Neuronal stem cell (in vitro differentiated cells): ENCODE measurements around the gene CSN1S1.

Experiments used
- DNase-seq: peaks from one replicate; pipeline ENCODE4 v3.0.0-alpha.2; 2013; ENCODE audit warnings: low spot score
- H2AFZ ChIP-seq: one replicate; pipeline ENCODE4 v1.6.1; 2013; ENCODE audit warnings: mild to moderate bottlenecking, low read length, inconsistent platforms
- H2AK5ac ChIP-seq: 2 replicates; pipeline ENCODE4 v1.6.1; 2013; ENCODE audit warnings: low read depth, mild to moderate bottlenecking, inconsistent platforms, low read length, moderate library complexity, mixed read lengths
- H2BK120ac ChIP-seq: 2 replicates; pipeline ENCODE4 v1.6.1; 2013; ENCODE audit warnings: low read depth, mild to moderate bottlenecking, inconsistent platforms, low read length, moderate library complexity, mixed read lengths
- H2BK12ac ChIP-seq: one replicate; pipeline ENCODE4 v1.6.1; 2013; ENCODE audit warnings: low read length, inconsistent platforms
- H2BK15ac ChIP-seq: 2 replicates; pipeline ENCODE4 v1.6.1; 2013; ENCODE audit warnings: mild to moderate bottlenecking, low read length, inconsistent platforms, mixed read lengths
- H2BK5ac ChIP-seq: one replicate; pipeline ENCODE4 v1.6.1; 2013; ENCODE audit warnings: inconsistent platforms, mild to moderate bottlenecking, low read length, moderate library complexity
- H3K14ac ChIP-seq: one replicate; pipeline ENCODE4 v1.6.1; 2013; ENCODE audit warnings: low read length, inconsistent platforms
- H3K18ac ChIP-seq: 2 replicates; pipeline ENCODE4 v1.6.1; 2013; ENCODE audit warnings: low read length, inconsistent platforms
- H3K23ac ChIP-seq: 2 replicates; pipeline ENCODE4 v1.6.1; 2013; ENCODE audit warnings: low read depth, mild to moderate bottlenecking, mixed read lengths, low read length, inconsistent platforms; ENCODE audit not compliant: poor library complexity
- H3K27ac ChIP-seq: replicated peaks from 3 replicates; pipeline ENCODE4 v1.5.1; 2013; ENCODE audit warnings: low read length, inconsistent platforms
- H3K27me3 ChIP-seq, 3 experiments: 2 replicates each; pipeline ENCODE4 v1.6.1; 2013; ENCODE audit warnings: low read length in 3 of 3, mild to moderate bottlenecking in 2 of 3, inconsistent platforms in 1 of 3, low read depth in 1 of 3, mixed read lengths in 1 of 3, moderate library complexity in 1 of 3; ENCODE audit not compliant: control insufficient read depth in 3 of 3, insufficient read depth in 3 of 3
- H3K36me3 ChIP-seq, 2 donors: replicated peaks in 1 of 2; 2 replicates each; pipeline ENCODE4 v1.6.1; 2013; ENCODE audit warnings: low read length in 2 of 2; ENCODE audit not compliant: control insufficient read depth in 2 of 2, insufficient read depth in 2 of 2
- H3K4ac ChIP-seq: 2 replicates; pipeline ENCODE4 v1.6.1; 2013; ENCODE audit warnings: inconsistent platforms, mild to moderate bottlenecking, low read length, moderate library complexity
- H3K4me1 ChIP-seq, 2 donors: 1 replicate in 1 of 2; 2 replicates in 1 of 2; pipeline ENCODE4 v1.6.1; 2013; ENCODE audit warnings: low read length in 2 of 2, low read depth in 1 of 2; ENCODE audit not compliant: control insufficient read depth in 2 of 2, insufficient read depth in 1 of 2
- H3K4me2 ChIP-seq: one replicate; pipeline ENCODE4 v1.6.1; 2013; ENCODE audit warnings: mild to moderate bottlenecking, low read length, inconsistent platforms; ENCODE audit not compliant: insufficient read depth, poor library complexity, severe bottlenecking
- H3K4me3 ChIP-seq, 2 donors: 2 replicates each; pipeline ENCODE4 v1.5.1; 2013; ENCODE audit warnings: low read length in 2 of 2, mild to moderate bottlenecking in 2 of 2, inconsistent platforms in 1 of 2, moderate library complexity in 1 of 2
- H3K79me1 ChIP-seq: one replicate; pipeline ENCODE4 v1.6.1; 2013; ENCODE audit warnings: low read depth, mild to moderate bottlenecking, inconsistent platforms, low read length, moderate library complexity
- H3K9ac ChIP-seq: one replicate; pipeline ENCODE4 v1.6.1; 2013; ENCODE audit warnings: mild to moderate bottlenecking, low read depth, low read length, inconsistent platforms; ENCODE audit not compliant: poor library complexity
- H3K9me3 ChIP-seq, 2 donors: replicated peaks in 1 of 2; 2 replicates each; pipeline versions ENCODE3 to v1.6.1; 2013; ENCODE audit warnings: low read length in 2 of 2, mild to moderate bottlenecking in 2 of 2, inconsistent platforms in 1 of 2, low read depth in 1 of 2, mixed read lengths in 1 of 2, moderate library complexity in 1 of 2; ENCODE audit not compliant: control insufficient read depth in 2 of 2, insufficient read depth in 1 of 2
- H4K8ac ChIP-seq: one replicate; pipeline ENCODE4 v1.6.1; 2013; ENCODE audit warnings: low read depth, mild to moderate bottlenecking, inconsistent platforms, low read length, moderate library complexity
- H4K91ac ChIP-seq: one replicate; pipeline ENCODE4 v1.6.1; 2013; ENCODE audit warnings: low read length, low read depth, mild to moderate bottlenecking, inconsistent platforms; ENCODE audit not compliant: poor library complexity
- WGBS, 2 donors: extraction: QIAGEN DNeasy Blood & Tissue Kit; methylation state at CpG; one replicate each; pipeline ENCODE4 v1.1.7; 2013; ENCODE audit warnings: missing lambda C conversion rate in 2 of 2, mixed read lengths in 1 of 2; ENCODE audit not compliant: insufficient read length in 2 of 2, insufficient replicate concordance in 1 of 2; ENCODE audit errors: extremely low coverage in 2 of 2; 5-methylcytosine and 5-hydroxymethylcytosine counted together

The CSN1S1 gene

DNA sequence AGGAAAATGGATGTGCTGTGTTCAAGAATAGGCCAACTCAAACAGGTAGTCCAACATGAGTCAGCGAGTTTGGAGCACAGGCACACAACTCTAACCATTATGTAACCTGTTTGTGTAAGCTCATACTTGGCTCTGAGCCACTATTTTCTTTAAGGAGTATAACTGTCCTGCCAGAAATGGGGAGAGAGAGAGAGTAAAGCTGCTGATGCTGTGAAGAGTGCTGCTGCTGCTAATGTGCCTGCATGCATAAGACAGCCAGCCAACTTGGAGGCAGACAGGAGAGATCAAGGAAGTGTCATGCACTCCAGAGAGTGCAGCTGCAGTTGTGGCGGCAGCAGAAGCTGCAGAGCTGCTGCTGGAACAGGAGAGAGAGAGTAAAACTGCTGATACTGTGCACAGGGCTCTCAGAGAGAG is 53.2 kb downstream of the CSN1S1 start:
- Histone ChIP-seq H3K9ac (no peak overlapping the region), H2AK5ac (no peak overlapping the region), H2BK5ac (no peak overlapping the region), H4K8ac (no peak overlapping the region), H2BK120ac (no peak overlapping the region), H2AFZ (peak overlapping the region; percentile 39), H3K18ac (peak overlapping the region; percentile 74), H3K23ac (no peak overlapping the region), H3K79me1 (no peaks in the 10 kb centered on the region), H3K27me3 (no peaks in the 10 kb centered on the region), H3K27ac (no peak overlapping the region), H3K4ac (no peak overlapping the region), H3K9me3 (no peaks in the 10 kb centered on the region), H4K91ac (peak overlapping the region; percentile 56), H3K14ac (no peak overlapping the region), H2BK15ac (no peak overlapping the region), H2BK12ac (no peak overlapping the region), H3K4me1 (peaks cover 0 to 2% of the 10 kb centered on the region in 2 donors), H3K4me2 (no peak overlapping the region), H3K4me3 (no peak overlapping the region), H3K36me3 (no peaks in the 10 kb centered on the region)
- no peak for DNase-seq
- WGBS, 2 donors, result no CpG with 5 or more reads among the region's 2 CpGs

DNA sequence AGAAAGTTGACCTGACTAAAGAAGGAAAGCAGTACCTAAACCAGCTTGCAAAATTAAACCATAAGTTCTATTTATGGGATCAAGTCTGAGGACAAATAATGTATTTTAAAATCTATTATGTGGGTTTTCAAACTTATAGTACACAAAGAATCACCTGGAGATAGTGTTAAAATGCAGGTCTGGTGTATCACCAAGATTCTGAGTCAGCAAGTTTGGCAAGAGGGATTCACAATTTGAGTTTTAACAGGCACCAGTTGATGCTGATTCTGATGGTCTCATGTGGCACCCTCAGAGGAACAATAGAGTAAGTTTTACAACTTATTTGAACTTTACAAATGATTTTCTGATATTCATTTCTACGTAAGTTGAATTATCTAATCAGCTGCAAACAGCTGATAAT is 55.8 kb downstream of the CSN1S1 start:
- no CpG with 5 or more reads among the region's 1 CpG for WGBS, 2 donors
- Histone ChIP-seq H2BK5ac (no peak overlapping the region), H3K4ac (no peak overlapping the region), H3K27me3 (no peaks in the 10 kb centered on the region), H3K4me3 (no peak overlapping the region), H3K36me3 (no peaks in the 10 kb centered on the region), H3K18ac (no peak overlapping the region), H3K23ac (no peak overlapping the region), H2AK5ac (no peak overlapping the region), H3K14ac (no peak overlapping the region), H3K9ac (no peak overlapping the region), H3K4me2 (no peak overlapping the region), H3K9me3 (no peaks in the 10 kb centered on the region), H2BK15ac (no peak overlapping the region), H2AFZ (no peak overlapping the region), H2BK120ac (no peak overlapping the region), H3K79me1 (no peaks in the 10 kb centered on the region), H3K4me1 (peaks cover 0 to 2% of the 10 kb centered on the region in 2 donors), H4K8ac (no peak overlapping the region), H4K91ac (no peak overlapping the region), H2BK12ac (no peak overlapping the region), H3K27ac (no peak overlapping the region)
- DNase-seq, result no peak

DNA sequence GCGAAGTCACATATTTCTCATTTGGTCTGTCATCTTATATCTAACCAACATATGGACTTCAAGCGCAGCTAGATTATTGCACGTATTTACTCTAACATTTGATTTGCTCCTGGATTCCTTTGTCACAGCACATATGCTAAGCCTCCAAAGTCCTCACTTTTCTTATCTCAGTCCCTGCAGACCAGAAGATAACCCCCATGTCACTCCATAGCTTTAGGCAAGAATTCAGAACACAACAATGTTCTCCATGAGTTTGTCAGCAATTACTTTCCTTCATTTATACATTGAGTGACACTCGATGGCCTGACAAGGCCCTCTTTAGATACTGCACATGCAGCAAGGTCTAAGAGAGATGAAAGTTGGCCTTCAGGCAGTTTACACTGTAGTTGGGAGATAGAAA is 60.1 kb downstream of the CSN1S1 start:
- H2AK5ac ChIP-seq, result no peak overlapping the region
- H3K9ac ChIP-seq, result no peak overlapping the region
- H3K23ac ChIP-seq, result no peak overlapping the region
- H2BK5ac ChIP-seq, result no peak overlapping the region
- H3K27me3 ChIP-seq, result no peaks in the 10 kb centered on the region
- no peak for DNase-seq
- no peak overlapping the region for H3K4me2 ChIP-seq
- H3K79me1 ChIP-seq, result no peaks in the 10 kb centered on the region
- H3K27ac ChIP-seq, result no peak overlapping the region
- no peak overlapping the region for H3K4me3 ChIP-seq
- no peak overlapping the region for H3K18ac ChIP-seq
- H3K14ac ChIP-seq, result no peak overlapping the region
- H4K91ac ChIP-seq, result no peak overlapping the region
- no peak overlapping the region for H2AFZ ChIP-seq
- no peaks in the 10 kb centered on the region for H3K4me1 ChIP-seq
- no peak overlapping the region for H2BK120ac ChIP-seq
- no CpG with 5 or more reads among the region's 4 CpGs for WGBS, 2 donors
- no peak overlapping the region for H3K4ac ChIP-seq
- H2BK15ac ChIP-seq, result no peak overlapping the region
- no peaks in the 10 kb centered on the region for H3K36me3 ChIP-seq
- H2BK12ac ChIP-seq, result no peak overlapping the region
- no peaks in the 10 kb centered on the region for H3K9me3 ChIP-seq
- H4K8ac ChIP-seq, result no peak overlapping the region

DNA sequence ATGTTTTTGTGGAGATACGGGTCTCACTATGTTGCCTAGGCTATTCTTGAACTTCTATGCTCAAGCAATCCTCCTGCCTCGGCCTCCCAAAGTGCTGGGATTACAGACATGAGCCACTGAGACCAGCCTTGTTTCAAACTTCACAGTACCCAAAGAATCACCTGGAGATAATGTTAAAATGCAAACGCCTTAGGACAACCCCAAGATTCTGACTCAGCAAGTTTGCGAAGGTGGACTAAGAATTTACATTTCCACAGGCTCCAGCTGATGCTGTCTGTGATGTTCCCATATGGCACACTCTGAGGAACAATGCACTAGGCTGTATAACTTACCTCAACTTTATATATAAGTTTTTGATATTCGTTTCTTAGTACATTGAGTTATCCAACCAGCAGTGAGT is 63.9 kb downstream of the CSN1S1 start:
- H3K4me3 ChIP-seq, result no peak overlapping the region
- DNase-seq, result no peak
- H3K27me3 ChIP-seq, result no peaks in the 10 kb centered on the region
- H3K9me3 ChIP-seq, result no peaks in the 10 kb centered on the region
- H3K9ac ChIP-seq, result no peak overlapping the region
- no peak overlapping the region for H3K4me2 ChIP-seq
- H3K79me1 ChIP-seq, result no peaks in the 10 kb centered on the region
- H3K4me1 ChIP-seq, result no peaks in the 10 kb centered on the region
- H3K23ac ChIP-seq, result no peak overlapping the region
- no peak overlapping the region for H2BK120ac ChIP-seq
- no peak overlapping the region for H3K4ac ChIP-seq
- no peak overlapping the region for H3K18ac ChIP-seq
- no peak overlapping the region for H4K91ac ChIP-seq
- H2BK5ac ChIP-seq, result no peak overlapping the region
- WGBS, 2 donors, result no CpG with 5 or more reads among the region's 5 CpGs
- no peak overlapping the region for H2BK12ac ChIP-seq
- H3K14ac ChIP-seq, result no peak overlapping the region
- H4K8ac ChIP-seq, result no peak overlapping the region
- no peak overlapping the region for H2BK15ac ChIP-seq
- no peak overlapping the region for H2AFZ ChIP-seq
- H3K27ac ChIP-seq, result no peak overlapping the region
- H3K36me3 ChIP-seq, result no peaks in the 10 kb centered on the region
- no peak overlapping the region for H2AK5ac ChIP-seq
